Endothelial cell of umbilical vein (primary cell): Measurements from ENCODE around the gene ABCA8. TPM values are rescaled to one million over a fixed set of nuclear protein-coding genes. Genes with fewer than 3 reads are reported as not detected.

Experiments used
- BruUV-seq: library from RNA; stranded (reverse); fragments of 400-500 nt; replicated peaks from 2 replicates; lab custom pipeline; 2021; lab: Mats Ljungman, UMichigan
- CTCF ChIA-PET: fragments of 300-600, 350-600 bp; sonication (Branson Sonifier 250); formaldehyde crosslinking; loops from one replicate; lab custom pipeline; 2021; ENCODE audit warnings: antibody characterized with exemption, inconsistent platforms; lab: Charles Lee
- POLR2A ChIA-PET: fragments of 300-600, 350-600 bp; sonication (Branson Sonifier 250); formaldehyde crosslinking; loops from one replicate; lab custom pipeline; 2021; ENCODE audit warnings: antibody characterized with exemption, inconsistent platforms; lab: Charles Lee
- DNase-seq: peaks from one replicate; pipeline ENCODE4 v3.0.0-alpha.2; 2011; ENCODE audit warnings: low read depth, low spot score
- FAIRE-seq: peaks from 2 replicates; lab custom pipeline; 2011; peaks lifted over from hg19 to GRCh38; lab: Jason Lieb, UNC
- H2AFZ ChIP-seq: 2 replicates; pipeline ENCODE4 v1.6.0; 2012; ENCODE audit warnings: low read depth, low read length, control low read depth, inconsistent platforms
- H3K27ac ChIP-seq: 2 replicates; pipeline ENCODE4 v1.5.1; 2011; ENCODE audit warnings: low read depth, mild to moderate bottlenecking, control low read depth, low read length, moderate library complexity; ENCODE audit not compliant: insufficient read depth
- H3K27me3 ChIP-seq, 2 experiments: 2 replicates each; pipeline versions ENCODE4 v1.6.0 to v1.6.1; 2011; ENCODE audit warnings: low read length in 2 of 2, mixed read lengths in 1 of 2; ENCODE audit not compliant: control insufficient read depth in 2 of 2, insufficient read depth in 2 of 2
- H3K36me3 ChIP-seq, 2 experiments: 2 replicates in 1 of 2; 3 replicates in 1 of 2; pipeline ENCODE4 v1.5.1; 2011; ENCODE audit warnings: low read length in 2 of 2, mild to moderate bottlenecking in 1 of 2, moderate library complexity in 1 of 2; ENCODE audit not compliant: control insufficient read depth in 2 of 2, insufficient read depth in 2 of 2; ENCODE audit errors: extremely low read depth in 1 of 2
- H3K4me1 ChIP-seq: 3 replicates; pipeline ENCODE4 v1.5.1; 2011; ENCODE audit warnings: mild to moderate bottlenecking, low read length; ENCODE audit not compliant: control insufficient read depth, insufficient read depth; ENCODE audit errors: extremely low read depth
- H3K4me2 ChIP-seq: 2 replicates; pipeline ENCODE4 v1.6.1; 2011; ENCODE audit warnings: low read length, control low read depth, mixed read lengths; ENCODE audit not compliant: insufficient read depth
- H3K4me3 ChIP-seq, 3 experiments: fragments of 200-600 bp in 1 of 3; sonication (generic), shearing (Covaris generic) in 1 of 3; replicated peaks in 1 of 3; 2 replicates each; pipeline ENCODE4 v1.5.1; 2011 to 2016; ENCODE audit warnings: control low read depth in 3 of 3, low read length in 3 of 3, mild to moderate bottlenecking in 2 of 3, inconsistent platforms in 1 of 3, low read depth in 1 of 3, moderate library complexity in 1 of 3; ENCODE audit not compliant: insufficient read depth in 1 of 3
- H3K79me2 ChIP-seq: 2 replicates; pipeline ENCODE4 v1.6.0; 2012; ENCODE audit warnings: low read length, inconsistent platforms; ENCODE audit not compliant: control insufficient read depth, insufficient read depth
- H3K9ac ChIP-seq: replicated peaks from 2 replicates; pipeline ENCODE3; 2011; ENCODE audit warnings: low read length, control low read depth; ENCODE audit not compliant: insufficient read depth; ENCODE audit errors: extremely low read depth
- H3K9me1 ChIP-seq: replicated peaks from 3 replicates; pipeline ENCODE4 v1.6.0; 2011; ENCODE audit warnings: mild to moderate bottlenecking, low read length; ENCODE audit not compliant: control insufficient read depth, insufficient read depth; ENCODE audit errors: extremely low read depth
- H3K9me3 ChIP-seq: replicated peaks from 2 replicates; pipeline ENCODE4 v1.5.1; 2012; ENCODE audit warnings: low read length, inconsistent platforms; ENCODE audit not compliant: control insufficient read depth, insufficient read depth
- H4K20me1 ChIP-seq: replicated peaks from 2 replicates; pipeline ENCODE3; 2011; ENCODE audit warnings: mild to moderate bottlenecking, low read length; ENCODE audit not compliant: control insufficient read depth, insufficient read depth; ENCODE audit errors: extremely low read depth
- EZH2 ChIP-seq: IDR thresholded peaks from 2 replicates; pipeline ENCODE4 v1.6.1; 2012; ENCODE audit warnings: borderline replicate concordance, low read depth, mild to moderate bottlenecking, moderate library complexity, low read length, inconsistent platforms; ENCODE audit not compliant: severe bottlenecking
- FOS ChIP-seq: IDR thresholded peaks from 2 replicates; pipeline ENCODE4 v1.6.1; 2011; ENCODE audit warnings: mild to moderate bottlenecking, low read length, moderate library complexity, borderline replicate concordance; ENCODE audit not compliant: insufficient read depth
- GATA2 ChIP-seq: IDR thresholded peaks from 2 replicates; pipeline ENCODE4 v1.7.0; 2011; ENCODE audit warnings: low read depth, mild to moderate bottlenecking, moderate library complexity, mixed read lengths, low read length; ENCODE audit not compliant: insufficient read length, insufficient read depth
- JUN ChIP-seq: IDR thresholded peaks from 2 replicates; pipeline ENCODE4 v1.6.1; 2011; ENCODE audit warnings: borderline replicate concordance, low read depth; ENCODE audit not compliant: insufficient read length, insufficient read depth
- MYC ChIP-seq: IDR thresholded peaks from one replicate; pipeline ENCODE4 v1.6.1; 2011; ENCODE audit warnings: mild to moderate bottlenecking, low read depth, low read length
- POLR2A ChIP-seq: IDR thresholded peaks from 2 replicates; pipeline ENCODE4 v1.6.1; 2012; ENCODE audit warnings: low read depth, mild to moderate bottlenecking, control low read depth, low read length
- POLR2AphosphoS5 ChIP-seq: IDR thresholded peaks from 2 replicates; pipeline ENCODE4 v1.6.1; 2012; ENCODE audit warnings: low read depth, mild to moderate bottlenecking, control low read depth, low read length, moderate library complexity; ENCODE audit not compliant: insufficient read depth
- dilution Hi-C: fragments of 300-500 bp; cut with MboI; formaldehyde crosslinking; loops from one replicate; pipeline ENCODE4 v1.15.0; 2019; ENCODE audit warnings: low sequenced_read_pairs; ENCODE audit not compliant: extremely low pct_ligation_motif_present
- intact Hi-C: fragments of 100-400 bp; cut with micrococcal nuclease; formaldehyde crosslinking; loops from one replicate; pipeline ENCODE4 v1.10.0; 2022
- polyA plus RNA-seq, 4 experiments: library from polyadenylated mRNA; depleted of rRNA in 3 of 4; stranded (reverse) in 3 of 4; unstranded in 1 of 4; fragments of >200 nt; gene quantifications; 2 replicates each; pipeline versions ENCODE4 v1.2.1 to v1.2.3, GENCODE V29; 2011 to 2012; ENCODE audit warnings: missing spikeins in 1 of 4
- total RNA-seq: library from RNA; stranded (reverse); gene quantifications from 2 replicates; pipeline ENCODE4 v1.2.3, GENCODE V29; 2021
- TF ChIP-seq, protein P1 (sequence below): IDR thresholded peaks from 2 replicates; pipeline ENCODE4 v1.6.1; 2011; ENCODE audit not compliant: insufficient read depth, insufficient read length
- TF ChIP-seq, protein P2 (sequence below), 2 donors: IDR thresholded peaks; 1 replicate in 1 of 2; 2 replicates in 1 of 2; pipeline ENCODE4 v1.5.1; 2011; ENCODE audit warnings: low read length in 2 of 2, mild to moderate bottlenecking in 2 of 2, moderate library complexity in 2 of 2, control low read depth in 1 of 2, inconsistent platforms in 1 of 2, low read depth in 1 of 2; ENCODE audit not compliant: insufficient read depth in 1 of 2; ENCODE audit errors: extremely low read depth in 1 of 2

Gene ABCA8
- total and polyA plus RNA-seq, 2 donors (not counting 3 experiments of a cell fraction or from before 2014, with no cell fraction given), result 0.99 to 1.7 TPM

DNA sequence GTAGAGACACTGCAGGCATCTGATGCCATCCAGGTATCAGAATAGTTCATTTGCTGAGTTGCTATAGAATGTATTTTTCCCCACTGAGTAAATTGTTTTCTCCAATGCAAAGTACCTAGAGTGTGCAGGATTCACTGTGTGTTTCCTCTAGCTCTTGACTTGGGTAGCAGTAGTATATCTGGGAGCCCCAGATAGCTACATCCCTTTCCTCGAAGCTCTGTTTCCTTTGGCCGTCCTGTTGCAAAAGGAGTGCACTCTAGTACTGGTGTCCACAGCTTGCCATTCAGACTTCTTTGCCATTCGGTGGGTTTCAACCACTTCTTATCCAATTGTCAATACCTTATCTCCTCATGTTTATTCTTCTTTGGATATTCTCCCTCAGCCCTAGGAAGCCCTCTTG lies 12.8 kb downstream of the ABCA8 start:
- H3K4me3 ChIP-seq, result no peak overlapping the region
- peaks cover 13% of the 10 kb centered on the region for H3K4me1 ChIP-seq
- DNase-seq, result no peak
- no peaks in the 10 kb centered on the region for H4K20me1 ChIP-seq
- no peaks in the 10 kb centered on the region for H3K36me3 ChIP-seq
- H3K9me1 ChIP-seq, result no peaks in the 10 kb centered on the region
- TF ChIP-seq, protein P1, sequence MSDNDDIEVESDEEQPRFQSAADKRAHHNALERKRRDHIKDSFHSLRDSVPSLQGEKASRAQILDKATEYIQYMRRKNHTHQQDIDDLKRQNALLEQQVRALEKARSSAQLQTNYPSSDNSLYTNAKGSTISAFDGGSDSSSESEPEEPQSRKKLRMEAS, result no peak
- POLR2A ChIA-PET, result no interaction called here
- no peak overlapping the region for H3K27ac ChIP-seq
- intact Hi-C loops (no loop called here), dilution Hi-C loops (no loop called here)
- no peak for FAIRE-seq
- CTCF ChIA-PET, result interaction anchor here (1.4 to 1.6 kb wide), 2 partner anchors 10 to 147 kb away, joined by 6 read pairs; no protein-coding TSS in a partner anchor
- no peaks in the 10 kb centered on the region for H3K9me3 ChIP-seq
- no peaks in the 10 kb centered on the region for H3K79me2 ChIP-seq
- H3K27me3 ChIP-seq, result no peaks in the 10 kb centered on the region
- no peak overlapping the region for H3K9ac ChIP-seq
- no peak overlapping the region for H2AFZ ChIP-seq
- no TSS peak for BruUV-seq
- no peak overlapping the region for H3K4me2 ChIP-seq

DNA sequence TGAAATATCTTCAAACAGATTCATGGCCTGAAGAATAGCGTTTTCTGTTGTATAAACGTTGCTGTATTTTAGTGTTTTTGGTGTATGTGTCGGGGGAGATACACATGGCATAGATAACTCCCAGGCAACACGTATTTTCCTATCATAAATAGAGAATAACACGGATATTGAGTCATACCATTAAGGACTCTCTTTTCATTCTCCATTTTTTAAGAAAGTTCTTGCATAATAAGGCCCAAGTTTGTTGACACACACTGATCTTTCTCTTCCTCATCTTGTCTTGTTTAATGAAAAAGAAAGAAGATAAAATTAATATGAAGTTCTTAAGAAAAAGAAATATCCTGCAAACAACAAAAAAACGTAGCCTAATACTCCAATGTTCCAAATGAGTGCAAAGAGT lies 13.4 kb downstream of the ABCA8 start:
- Histone ChIP-seq H2AFZ (no peak overlapping the region), H3K9me1 (no peaks in the 10 kb centered on the region), H4K20me1 (no peaks in the 10 kb centered on the region), H3K4me2 (no peak overlapping the region), H3K36me3 (no peaks in the 10 kb centered on the region), H3K79me2 (no peaks in the 10 kb centered on the region), H3K9ac (no peak overlapping the region), H3K4me3 (no peak overlapping the region), H3K27me3 (no peaks in the 10 kb centered on the region), H3K4me1 (peaks cover 13% of the 10 kb centered on the region), H3K27ac (no peak overlapping the region), H3K9me3 (no peaks in the 10 kb centered on the region)
- no TSS peak for BruUV-seq
- CTCF ChIA-PET, result interaction anchor here (1.4 to 1.6 kb wide), 2 partner anchors 9 to 147 kb away, joined by 6 read pairs; no protein-coding TSS in a partner anchor
- dilution Hi-C loops, result no loop called here
- POLR2A ChIA-PET, result no interaction called here
- FAIRE-seq (no peak), DNase-seq (no peak)
- intact Hi-C loops, result no loop called here
- TF ChIP-seq MYC (no peak), FOS (no peak), GATA2 (no peak), POLR2A (no peak), EZH2 (no peak), POLR2AphosphoS5 (no peak), JUN (no peak)
- TF ChIP-seq, protein P2, sequence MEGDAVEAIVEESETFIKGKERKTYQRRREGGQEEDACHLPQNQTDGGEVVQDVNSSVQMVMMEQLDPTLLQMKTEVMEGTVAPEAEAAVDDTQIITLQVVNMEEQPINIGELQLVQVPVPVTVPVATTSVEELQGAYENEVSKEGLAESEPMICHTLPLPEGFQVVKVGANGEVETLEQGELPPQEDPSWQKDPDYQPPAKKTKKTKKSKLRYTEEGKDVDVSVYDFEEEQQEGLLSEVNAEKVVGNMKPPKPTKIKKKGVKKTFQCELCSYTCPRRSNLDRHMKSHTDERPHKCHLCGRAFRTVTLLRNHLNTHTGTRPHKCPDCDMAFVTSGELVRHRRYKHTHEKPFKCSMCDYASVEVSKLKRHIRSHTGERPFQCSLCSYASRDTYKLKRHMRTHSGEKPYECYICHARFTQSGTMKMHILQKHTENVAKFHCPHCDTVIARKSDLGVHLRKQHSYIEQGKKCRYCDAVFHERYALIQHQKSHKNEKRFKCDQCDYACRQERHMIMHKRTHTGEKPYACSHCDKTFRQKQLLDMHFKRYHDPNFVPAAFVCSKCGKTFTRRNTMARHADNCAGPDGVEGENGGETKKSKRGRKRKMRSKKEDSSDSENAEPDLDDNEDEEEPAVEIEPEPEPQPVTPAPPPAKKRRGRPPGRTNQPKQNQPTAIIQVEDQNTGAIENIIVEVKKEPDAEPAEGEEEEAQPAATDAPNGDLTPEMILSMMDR (IDR thresholded peaks at IDR 0.05; ENCODE audit: extremely low read depth in 1 of 2, insufficient read depth in 1 of 2, low read depth in 1 of 2, low read length in 2 of 2), result no peak
- TF ChIP-seq, protein P1, result no peak
